Trophoblast cell (in vitro differentiated cells and primary cell): ENCODE results near the gene PSG1.

Experiments used
- DNase-seq, 2 donors: peaks; one replicate each; pipeline ENCODE4 v3.0.0-alpha.2; 2016
- H2AFZ ChIP-seq: 2 replicates; pipeline ENCODE4 v1.6.1; 2013; ENCODE audit warnings: low read length, moderate library complexity, mild to moderate bottlenecking; ENCODE audit not compliant: insufficient read depth, poor library complexity
- H2AK5ac ChIP-seq: 2 replicates; pipeline ENCODE4 v1.6.1; 2013; ENCODE audit warnings: mild to moderate bottlenecking, low read length
- H2BK120ac ChIP-seq: 2 replicates; pipeline ENCODE4 v1.6.1; 2013; ENCODE audit warnings: low read length, mild to moderate bottlenecking, moderate library complexity; ENCODE audit not compliant: insufficient read depth, poor library complexity
- H2BK12ac ChIP-seq: 2 replicates; pipeline ENCODE4 v1.6.1; 2013; ENCODE audit warnings: mild to moderate bottlenecking, low read length, moderate library complexity
- H2BK5ac ChIP-seq: 2 replicates; pipeline ENCODE4 v1.6.1; 2013; ENCODE audit warnings: low read length, low read depth, moderate library complexity, mild to moderate bottlenecking; ENCODE audit not compliant: poor library complexity
- H3K14ac ChIP-seq: 2 replicates; pipeline ENCODE4 v1.6.1; 2013; ENCODE audit warnings: mild to moderate bottlenecking, low read length
- H3K18ac ChIP-seq: 2 replicates; pipeline ENCODE4 v1.6.1; 2013; ENCODE audit warnings: mild to moderate bottlenecking, low read length
- H3K23ac ChIP-seq: 2 replicates; pipeline ENCODE4 v1.6.1; 2013; ENCODE audit warnings: low read length
- H3K27ac ChIP-seq: 2 replicates; pipeline ENCODE4 v1.5.1; 2013; ENCODE audit warnings: low read depth, mild to moderate bottlenecking, inconsistent platforms, low read length, moderate library complexity
- H3K27me3 ChIP-seq: 2 replicates; pipeline ENCODE4 v1.6.1; 2013; ENCODE audit warnings: inconsistent platforms, mild to moderate bottlenecking, low read length, moderate library complexity; ENCODE audit not compliant: insufficient read depth
- H3K36me3 ChIP-seq, 2 experiments: 1 replicate in 1 of 2; 2 replicates in 1 of 2; pipeline ENCODE4 v1.6.1; 2013; ENCODE audit warnings: low read length in 2 of 2, mild to moderate bottlenecking in 2 of 2, moderate library complexity in 1 of 2; ENCODE audit not compliant: insufficient read depth in 2 of 2, control insufficient read depth in 1 of 2
- H3K4ac ChIP-seq: 2 replicates; pipeline ENCODE4 v1.6.1; 2013; ENCODE audit warnings: low read depth, mild to moderate bottlenecking, low read length, moderate library complexity
- H3K4me1 ChIP-seq, 2 experiments: 1 replicate in 1 of 2; 2 replicates in 1 of 2; pipeline ENCODE4 v1.6.1; 2013; ENCODE audit warnings: low read length in 2 of 2, mild to moderate bottlenecking in 2 of 2, moderate library complexity in 1 of 2; ENCODE audit not compliant: insufficient read depth in 2 of 2, control insufficient read depth in 1 of 2
- H3K4me2 ChIP-seq: 2 replicates; pipeline ENCODE4 v1.6.1; 2013; ENCODE audit warnings: inconsistent platforms, mild to moderate bottlenecking, low read length, moderate library complexity
- H3K4me3 ChIP-seq: 2 replicates; pipeline ENCODE4 v1.5.1; 2013; ENCODE audit warnings: mild to moderate bottlenecking, low read depth, low read length, inconsistent platforms
- H3K79me1 ChIP-seq: one replicate; pipeline ENCODE4 v1.6.1; 2013; ENCODE audit warnings: low read length
- H3K79me2 ChIP-seq: 2 replicates; pipeline ENCODE4 v1.6.1; 2013; ENCODE audit warnings: low read length, mild to moderate bottlenecking; ENCODE audit not compliant: control insufficient read depth, insufficient read depth, poor library complexity
- H3K9ac ChIP-seq: 2 replicates; pipeline ENCODE4 v1.6.1; 2013; ENCODE audit warnings: mild to moderate bottlenecking, low read length
- H3K9me3 ChIP-seq: 2 replicates; pipeline ENCODE4 v1.6.1; 2013; ENCODE audit warnings: low read depth, mild to moderate bottlenecking, control low read depth, inconsistent platforms, low read length; ENCODE audit not compliant: insufficient read depth
- H4K12ac ChIP-seq: 2 replicates; pipeline ENCODE4 v1.6.1; 2013; ENCODE audit warnings: low read depth, mild to moderate bottlenecking, low read length, moderate library complexity
- H4K8ac ChIP-seq: 2 replicates; pipeline ENCODE4 v1.6.1; 2013; ENCODE audit warnings: low read depth, mild to moderate bottlenecking, low read length, moderate library complexity
- H4K91ac ChIP-seq: one replicate; pipeline ENCODE4 v1.6.1; 2013; ENCODE audit warnings: low read depth, mild to moderate bottlenecking, low read length, moderate library complexity

The PSG1 gene

DNA sequence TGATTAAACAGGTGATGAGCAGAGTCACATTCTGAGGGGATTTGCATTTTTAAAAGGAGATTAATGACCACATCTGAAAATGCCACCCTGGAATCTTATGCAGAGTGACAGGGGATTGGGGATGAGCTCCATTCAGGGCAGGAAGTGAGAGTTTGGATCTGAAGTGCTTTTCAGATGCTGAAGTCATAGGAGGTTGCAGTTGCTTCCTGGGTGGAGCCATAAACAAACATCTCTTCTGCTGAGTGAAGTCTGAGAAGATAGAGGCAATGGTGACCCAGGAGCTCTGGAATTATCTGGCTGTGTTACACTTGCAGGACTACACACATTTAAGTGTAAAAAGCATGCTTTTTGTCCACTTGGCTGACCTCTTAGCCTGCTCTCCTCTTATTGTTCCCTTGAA, 62.6 kb downstream of the PSG1 start:
- Histone ChIP-seq H3K4me2 (no peak overlapping the region), H3K79me1 (no peaks in the 10 kb centered on the region), H2AK5ac (no peak overlapping the region), H3K79me2 (no peaks in the 10 kb centered on the region), H4K8ac (no peak overlapping the region), H3K36me3 (no peaks in the 10 kb centered on the region), H3K14ac (no peak overlapping the region), H3K9me3 (peaks cover 3% of the 10 kb centered on the region), H3K4ac (no peak overlapping the region), H2BK5ac (no peak overlapping the region), H3K4me1 (no peaks in the 10 kb centered on the region), H3K27ac (no peak overlapping the region), H3K27me3 (no peaks in the 10 kb centered on the region), H3K23ac (no peak overlapping the region), H2BK12ac (no peak overlapping the region), H2BK120ac (no peak overlapping the region), H4K12ac (no peak overlapping the region), H4K91ac (no peak overlapping the region), H3K4me3 (no peak overlapping the region), H2AFZ (no peak overlapping the region), H3K18ac (no peak overlapping the region), H3K9ac (no peak overlapping the region)
- no peak for DNase-seq
